ENCODE data around the gene CDHR2.
"Not testable (repeated sequence)": the region's sequence is repeated elsewhere in the genome, so short reads cannot be mapped to it uniquely, and the experiment has no call there.

The CDHR2 gene

GRCh38 chr5:176540476-176540899, 8.7 kb upstream of the CDHR2 start:
- no peak for DNase-seq (ENCODE audit: low read depth in 4 of 4, low spot score in 1 of 4)

GRCh38 chr5:176540956-176541337, 8.2 kb upstream of the CDHR2 start:
- DNase-seq (ENCODE audit: low read depth in 4 of 4, low spot score in 1 of 4), result no peak

GRCh38 chr5:176541338-176542134, 7.6 kb upstream of the CDHR2 start:
- DNase-seq (ENCODE audit: low read depth in 4 of 4, low spot score in 1 of 4), result peak in 1 of 4 experiments; percentile 66

- peak in 1 of 4 experiments; percentile 59 for DNase-seq (ENCODE audit: low read depth in 4 of 4, low spot score in 1 of 4)
These were observed 7.0 kb upstream of the CDHR2 start for GRCh38 chr5:176542135-176542595.

- DNase-seq (ENCODE audit: low read depth in 4 of 4, low spot score in 1 of 4), result no peak
These were observed 6.3 kb upstream of the CDHR2 start for GRCh38 chr5:176542596-176543427.

- peak in 3 of 4 experiments; percentile 47 to 73 (median 62) for DNase-seq (ENCODE audit: low read depth in 4 of 4, low spot score in 1 of 4)
These were observed 5.5 kb upstream of the CDHR2 start for GRCh38 chr5:176543428-176544182.

- DNase-seq (ENCODE audit: low read depth in 4 of 4, low spot score in 1 of 4), result no peak
These were observed 3.8 kb upstream of the CDHR2 start for GRCh38 chr5:176545388-176545736.

- no peak for DNase-seq (ENCODE audit: low read depth in 4 of 4, low spot score in 1 of 4)
These were observed 3.2 kb upstream of the CDHR2 start for GRCh38 chr5:176545737-176546509.

- DNase-seq (ENCODE audit: low read depth in 4 of 4, low spot score in 1 of 4), result no peak
These were observed 1.3 kb upstream of the CDHR2 start for GRCh38 chr5:176547802-176548201.

- no peak for DNase-seq (ENCODE audit: low read depth in 4 of 4, low spot score in 1 of 4)
These were observed 729 bp downstream of the CDHR2 start for GRCh38 chr5:176549871-176550270.

- no peak for DNase-seq (ENCODE audit: low read depth in 4 of 4, low spot score in 1 of 4)
These were observed 1.2 kb downstream of the CDHR2 start for GRCh38 chr5:176550275-176550831.

- not testable (repeated sequence) for DNase-seq (ENCODE audit: low read depth in 4 of 4, low spot score in 1 of 4)
These were observed 1.8 kb downstream of the CDHR2 start for GRCh38 chr5:176550937-176551336.

- DNase-seq (ENCODE audit: low read depth in 4 of 4, low spot score in 1 of 4), result no peak
These were observed 3.3 kb downstream of the CDHR2 start for GRCh38 chr5:176552332-176552869.

GRCh38 chr5:176553260-176554085, 4.3 kb downstream of the CDHR2 start:
- DNase-seq (ENCODE audit: low read depth in 4 of 4, low spot score in 1 of 4), result no peak

GRCh38 chr5:176557846-176558245, 8.7 kb downstream of the CDHR2 start:
- DNase-seq (ENCODE audit: low read depth in 4 of 4, low spot score in 1 of 4), result no peak

GRCh38 chr5:176559683-176560082, 10.5 kb downstream of the CDHR2 start:
- DNase-seq (ENCODE audit: low read depth in 4 of 4, low spot score in 1 of 4), result no peak

GRCh38 chr5:176560364-176560763, 11.2 kb downstream of the CDHR2 start:
- DNase-seq (ENCODE audit: low read depth in 4 of 4, low spot score in 1 of 4), result no peak

GRCh38 chr5:176561259-176561658, 12.1 kb downstream of the CDHR2 start:
- DNase-seq (ENCODE audit: low read depth in 4 of 4, low spot score in 1 of 4), result no peak

- DNase-seq (ENCODE audit: low read depth in 4 of 4, low spot score in 1 of 4), result no peak
These were observed 13.0 kb downstream of the CDHR2 start for GRCh38 chr5:176562189-176562588.
